GM21390 (cell line): ENCODE results near the gene SLC12A9.
"Not testable (repeated sequence)": the region's sequence is repeated elsewhere in the genome, so short reads cannot be mapped to it uniquely, and the experiment has no call there.

Source experiments
- ATAC-seq: cut with Tn5 transposase; IDR thresholded peaks from one replicate; pipeline ENCODE4 v1.9.1; 2021; ENCODE audit not compliant: unreplicated experiment

SLC12A9 gene

DNA sequence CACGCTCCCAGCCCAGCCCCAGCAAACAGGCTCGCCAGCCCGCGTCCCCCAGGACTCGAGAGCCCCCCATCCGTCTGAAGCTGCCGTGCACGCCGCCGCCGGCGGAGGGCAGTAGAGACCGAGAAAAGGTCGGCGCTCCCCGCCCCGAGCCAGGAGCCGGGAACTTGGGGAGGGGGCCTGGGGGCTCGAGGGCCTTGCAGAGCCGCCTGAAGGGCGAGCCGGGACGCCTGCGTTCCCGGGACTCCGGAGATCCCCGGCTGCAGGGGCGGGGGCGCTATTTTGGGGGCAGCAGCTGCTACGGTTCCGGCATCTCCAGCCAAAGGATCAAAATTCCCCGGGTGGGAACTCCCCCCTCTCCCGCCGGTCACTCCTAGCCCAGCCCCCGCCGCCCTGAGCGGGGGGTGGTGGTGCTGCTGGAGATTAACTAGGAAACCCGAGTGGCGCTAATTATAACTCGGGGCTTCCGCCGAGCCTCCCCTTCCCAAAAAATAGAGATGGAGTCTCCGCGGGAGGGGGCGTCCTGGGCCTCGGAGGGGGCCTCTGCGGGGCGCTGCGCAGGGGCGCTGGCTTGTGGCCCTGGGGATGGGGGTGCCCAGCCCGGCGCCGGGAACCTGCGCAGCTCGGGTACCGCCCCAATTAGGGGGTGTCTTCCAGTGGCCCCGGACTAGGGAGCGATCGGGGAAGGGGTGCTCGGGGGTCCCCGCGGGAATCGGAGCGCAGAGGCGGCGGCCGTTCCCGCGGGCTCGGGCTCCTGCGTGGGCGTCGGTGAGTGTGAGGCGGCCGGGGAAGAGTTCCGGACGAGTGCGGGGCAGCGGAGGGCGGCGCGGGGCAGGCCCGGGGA, 42.6 kb downstream of the SLC12A9 start:
- ATAC-seq, result no peak

DNA sequence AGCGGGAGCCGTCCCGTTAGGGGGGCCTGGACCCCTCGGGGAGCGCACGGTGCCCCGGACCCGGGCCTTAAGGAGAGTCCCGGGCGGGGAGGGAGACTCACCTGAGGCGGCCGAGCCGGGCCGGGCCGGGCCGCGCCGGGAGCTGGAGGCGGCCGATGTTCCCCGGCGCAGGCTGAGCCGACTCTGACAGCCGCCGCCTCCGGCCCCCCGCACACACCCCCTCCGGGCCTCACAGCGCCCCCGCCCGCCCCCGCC, 43.1 kb downstream of the SLC12A9 start, which contains the start of gene ACHE:
Gene ACHE, minus strand, starts transcription at position 188 of the 255 bp plus-strand sequence. CDS start 1,656 bp downstream, outside the sequence.
- no peak for ATAC-seq

DNA sequence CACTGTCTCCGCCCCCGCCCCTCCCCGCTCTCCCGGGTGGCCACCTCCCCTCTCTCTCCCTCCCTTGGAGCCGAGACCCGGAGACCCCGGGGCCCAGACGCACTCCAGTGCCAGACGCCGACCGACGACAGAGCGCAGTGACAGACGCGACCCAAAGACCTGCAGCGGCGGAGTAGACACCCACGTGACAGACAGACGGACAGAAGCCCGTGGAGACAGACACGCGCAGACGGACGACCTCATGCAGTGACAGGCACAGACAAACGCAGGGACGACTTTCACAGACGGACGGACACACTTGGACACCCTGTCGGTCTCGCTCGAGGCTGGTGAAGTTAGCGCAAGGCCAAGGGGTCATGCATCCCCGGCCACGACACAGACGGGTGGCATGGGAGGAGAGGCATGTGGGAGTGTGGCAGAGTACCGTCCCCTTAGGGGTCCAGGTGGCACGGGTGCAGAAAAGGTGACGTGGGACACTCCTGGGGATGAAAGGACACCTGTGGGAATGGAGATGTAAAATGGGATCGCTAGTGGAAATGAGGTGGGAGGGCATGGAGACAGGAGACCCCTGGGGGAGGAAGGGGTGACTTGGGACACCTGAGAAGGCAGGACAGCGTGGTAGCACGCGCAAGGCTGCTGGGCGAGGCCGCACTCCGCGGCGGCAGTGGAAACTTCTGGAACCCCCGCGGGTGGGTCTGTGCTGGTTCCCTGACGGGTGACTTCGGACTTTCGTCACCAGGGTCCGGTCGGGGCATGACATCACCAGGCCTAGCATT, 43.6 kb downstream of the SLC12A9 start:
- no peak for ATAC-seq

DNA sequence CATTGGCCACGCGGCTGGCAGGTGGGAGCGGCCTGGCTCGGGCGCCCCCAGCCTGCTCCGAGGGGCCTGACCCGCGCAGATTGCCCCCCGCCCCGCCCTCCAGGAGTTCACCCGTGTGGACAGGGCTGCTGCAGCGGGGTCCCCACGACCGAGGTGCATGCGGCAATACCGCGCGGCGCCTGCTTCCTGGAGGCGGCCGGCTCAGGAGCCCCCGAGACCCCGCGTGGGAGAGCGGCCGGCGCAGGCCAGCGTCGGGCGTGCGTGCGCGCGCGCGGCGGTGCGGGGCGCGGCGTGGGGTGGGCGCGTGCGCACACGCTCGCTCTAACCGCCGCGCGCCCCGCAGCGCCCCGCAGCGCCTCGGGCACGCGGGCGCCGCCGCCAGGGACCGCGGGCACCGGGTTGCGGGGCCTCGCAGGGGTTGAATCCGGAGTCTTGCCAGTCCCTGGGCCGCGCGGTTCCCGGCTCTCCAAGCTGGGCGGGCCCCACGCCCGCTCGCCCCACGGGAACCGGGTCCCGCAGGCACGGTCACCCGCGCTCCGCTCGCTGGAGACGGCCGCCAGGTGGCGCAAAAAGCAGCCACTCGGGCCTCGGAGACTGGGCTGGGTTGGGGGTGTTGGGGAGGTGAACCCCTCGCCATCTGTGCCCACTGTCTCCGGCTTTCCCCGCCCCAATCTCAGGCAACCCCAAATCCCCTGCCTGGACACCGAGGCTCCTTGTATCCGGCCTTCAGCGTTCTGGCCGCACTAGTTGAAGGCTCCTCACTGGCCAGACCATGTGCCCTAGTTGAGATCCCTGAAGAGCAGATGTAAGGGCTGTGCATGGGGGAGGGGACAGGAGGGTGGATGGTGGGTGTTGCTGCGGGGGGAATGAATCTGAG, 44.5 kb downstream of the SLC12A9 start:
- no peak for ATAC-seq

DNA sequence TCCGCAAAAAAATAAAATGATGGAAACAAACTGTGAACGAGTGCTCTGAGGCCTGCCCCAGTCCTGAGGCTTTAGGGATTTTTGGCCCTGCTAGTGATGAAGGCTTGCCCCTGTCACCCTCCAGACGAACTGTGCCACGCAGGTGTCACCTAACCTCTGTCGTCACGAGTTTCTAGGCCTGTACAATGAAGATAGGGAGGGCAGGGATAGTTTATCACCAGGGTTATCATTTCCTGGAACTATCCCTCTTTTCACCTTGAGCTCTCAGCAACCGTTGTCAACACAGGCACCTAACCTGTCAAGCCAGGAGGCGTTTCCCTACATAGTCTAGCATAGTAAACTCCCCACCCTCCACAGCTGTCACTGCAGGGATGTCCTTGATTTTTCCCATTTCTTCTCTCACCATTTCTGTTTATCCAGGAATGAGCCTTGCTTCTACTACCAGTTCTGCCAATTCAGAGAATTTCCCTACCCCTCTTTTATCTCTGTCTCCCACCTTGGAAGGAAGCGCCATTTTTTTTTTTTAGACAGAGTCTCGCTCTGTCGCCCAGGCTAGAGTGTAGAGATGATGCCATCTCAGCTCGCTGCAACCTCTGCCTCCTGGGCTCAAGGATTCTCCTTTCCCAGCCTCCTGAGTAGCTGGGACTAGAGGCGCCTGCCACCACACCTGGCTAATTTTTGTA, 45.4 kb downstream of the SLC12A9 start:
- no peak for ATAC-seq

DNA sequence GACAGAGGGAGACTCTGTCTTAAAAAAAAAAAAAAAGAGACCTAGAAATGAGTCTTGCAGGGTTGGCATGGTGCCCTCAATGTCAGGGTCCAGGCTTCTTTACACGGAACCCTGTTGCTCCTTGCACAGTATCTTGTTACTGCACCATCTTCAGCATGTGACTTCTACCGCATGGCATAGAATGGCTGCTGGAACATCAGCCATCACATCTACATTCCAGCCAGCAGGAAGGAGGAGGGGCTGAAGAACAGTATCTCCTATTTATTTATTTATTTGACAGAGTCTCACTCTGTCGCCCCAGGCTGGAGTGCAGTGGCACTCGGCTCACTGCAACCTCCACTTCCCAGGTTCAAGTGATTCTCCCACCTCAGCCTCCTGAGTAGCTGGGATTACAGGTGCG, 46.9 kb downstream of the SLC12A9 start:
- no peak for ATAC-seq

DNA sequence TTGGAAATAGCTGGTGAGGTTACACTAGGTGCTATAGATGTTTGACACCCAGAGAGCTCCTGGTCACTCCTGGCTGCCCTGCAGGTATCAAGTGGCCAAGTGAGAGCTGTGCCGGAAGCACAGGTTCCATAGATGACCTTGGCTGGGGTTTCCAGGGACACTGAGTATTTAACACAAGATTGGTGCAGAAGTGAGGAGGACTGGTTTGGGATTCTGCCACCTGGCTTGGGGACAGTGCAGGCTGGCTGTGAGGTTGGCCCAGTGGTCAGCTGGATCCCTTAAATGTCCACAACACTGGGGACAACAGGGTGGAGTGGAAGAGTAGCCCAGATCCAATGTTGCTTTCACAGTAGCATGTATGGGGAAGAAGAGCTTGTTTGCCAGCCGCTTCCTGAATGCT, 48.5 kb downstream of the SLC12A9 start:
- ATAC-seq, result no peak

DNA sequence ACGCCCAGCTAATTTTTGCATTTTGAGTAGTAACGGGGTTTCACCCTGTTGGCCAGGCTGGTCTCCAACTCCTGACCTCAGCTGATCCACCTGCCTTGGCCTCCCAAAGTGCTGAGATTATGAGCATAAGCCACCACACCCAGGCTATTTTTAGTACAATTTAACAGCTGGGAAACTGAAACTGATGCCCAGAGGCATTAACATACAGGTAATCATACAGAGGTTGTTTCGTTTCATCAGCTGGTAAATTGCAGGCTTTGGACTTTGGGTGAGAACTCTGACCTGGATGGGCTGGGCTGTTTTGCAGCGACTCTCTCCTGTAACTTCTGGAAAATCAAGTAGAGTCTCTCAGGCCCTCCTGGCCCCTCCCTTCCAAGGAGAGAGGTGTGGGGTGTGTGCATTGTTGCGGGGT, 49.4 kb downstream of the SLC12A9 start:
- no peak for ATAC-seq

DNA sequence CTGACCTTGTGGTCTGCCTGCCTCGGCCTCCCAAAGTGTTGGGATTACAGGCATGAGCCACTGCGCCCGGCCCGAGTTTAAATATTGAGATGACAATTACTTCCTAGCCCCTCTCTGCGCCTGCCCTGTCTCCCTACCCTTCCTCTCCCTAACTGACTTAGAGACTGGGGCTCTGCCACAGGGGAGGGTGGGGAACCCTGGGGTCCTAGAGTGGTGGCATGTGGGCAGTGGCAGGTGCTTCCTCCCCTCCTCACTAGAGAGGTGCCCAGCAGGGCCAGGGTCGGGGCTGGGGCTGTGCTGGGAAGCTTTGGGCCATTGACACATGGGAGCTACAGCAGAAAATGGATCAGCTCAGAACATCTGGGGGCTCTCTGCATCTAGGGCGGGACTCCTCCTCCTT, 50.1 kb downstream of the SLC12A9 start:
- no peak for ATAC-seq

DNA sequence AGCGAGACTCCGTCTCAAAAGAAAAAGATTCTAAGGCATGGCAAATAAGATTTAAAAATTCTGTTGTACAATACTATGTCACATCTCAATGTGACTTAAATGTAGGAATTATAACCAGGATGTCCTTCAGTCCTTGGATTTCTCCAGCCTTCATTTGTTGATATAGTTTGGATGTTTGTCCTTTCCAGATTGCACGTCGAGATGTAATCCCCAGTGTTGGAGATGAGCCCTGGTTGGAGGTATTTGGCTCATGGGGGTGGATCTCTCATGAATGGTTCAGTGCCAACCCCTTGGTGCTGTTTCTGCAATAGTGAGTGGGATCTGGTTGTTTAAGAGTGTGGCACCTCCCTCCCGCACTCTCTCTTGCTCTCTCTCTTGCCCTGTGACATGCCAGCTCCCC, 56.0 kb downstream of the SLC12A9 start:
- no peak for ATAC-seq

DNA sequence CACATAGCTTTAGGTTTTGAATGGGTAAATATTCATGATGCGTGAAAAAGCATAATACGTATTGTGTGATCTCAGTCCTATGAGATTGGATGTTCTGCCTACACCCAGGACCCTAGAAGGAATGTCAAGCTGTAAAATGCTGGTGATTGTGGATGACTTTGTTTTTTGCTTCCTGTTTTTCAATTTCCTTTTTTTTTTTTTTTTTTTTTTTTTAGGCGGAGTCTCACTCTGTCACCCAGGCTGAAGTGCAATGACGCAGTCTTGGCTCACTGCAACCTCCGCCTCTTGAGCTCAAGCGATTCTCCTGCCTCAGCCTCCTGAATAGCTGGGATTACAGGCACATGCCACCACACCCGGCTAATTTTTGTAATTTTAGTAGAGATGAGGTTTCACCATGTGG, 57.9 kb downstream of the SLC12A9 start:
- ATAC-seq, result not testable (repeated sequence)

DNA sequence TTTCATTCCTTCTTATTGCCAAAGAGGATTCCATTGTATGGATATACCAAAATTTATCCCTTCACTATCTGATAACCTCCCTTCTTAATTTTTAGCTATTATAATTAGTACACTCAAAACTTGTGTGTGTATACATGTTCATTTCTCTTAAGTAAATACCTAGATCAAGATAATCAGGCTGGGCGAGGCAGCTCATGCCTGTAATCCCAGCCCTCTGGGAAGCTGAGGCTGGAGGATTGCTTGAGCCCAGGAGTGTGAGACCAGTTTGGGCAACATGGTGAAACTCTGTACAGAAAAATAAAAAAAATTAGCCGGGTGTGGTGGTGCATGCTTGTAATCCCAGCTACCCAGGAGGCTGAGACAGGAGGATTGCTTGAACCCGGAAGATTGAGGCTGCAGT, 59.0 kb downstream of the SLC12A9 start:
- no peak for ATAC-seq

DNA sequence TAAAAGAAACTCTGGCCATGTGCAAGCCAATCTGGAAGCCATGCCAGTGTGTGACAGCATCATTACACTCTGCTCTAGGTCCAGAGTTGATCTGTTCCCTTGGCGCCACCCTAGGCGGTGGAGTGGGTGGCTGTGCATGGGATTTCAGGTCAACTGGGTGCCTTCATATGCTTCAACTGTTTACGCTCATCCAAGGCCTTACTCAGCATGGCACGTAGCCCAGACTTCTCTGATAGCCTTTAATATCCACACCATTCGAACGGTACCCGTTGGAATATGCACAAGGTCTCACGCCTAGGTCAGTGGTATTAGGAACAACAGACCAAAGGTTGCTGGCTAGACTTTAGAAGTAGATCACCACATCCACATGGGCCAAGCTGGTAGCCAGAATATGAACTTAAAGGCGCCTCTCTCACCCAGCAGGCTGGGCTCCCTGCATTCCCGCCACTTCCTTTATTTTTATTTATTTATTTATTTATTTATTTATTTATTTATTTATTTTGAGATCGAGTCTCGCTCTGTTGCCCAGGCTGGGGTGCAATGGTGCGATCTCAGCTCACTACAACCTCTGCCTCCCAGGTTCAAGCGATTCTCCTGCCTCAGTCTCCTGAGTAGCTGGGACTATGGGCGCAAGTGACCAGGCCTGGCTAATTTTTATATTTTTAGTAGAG, 61.8 kb downstream of the SLC12A9 start:
- no peak for ATAC-seq

DNA sequence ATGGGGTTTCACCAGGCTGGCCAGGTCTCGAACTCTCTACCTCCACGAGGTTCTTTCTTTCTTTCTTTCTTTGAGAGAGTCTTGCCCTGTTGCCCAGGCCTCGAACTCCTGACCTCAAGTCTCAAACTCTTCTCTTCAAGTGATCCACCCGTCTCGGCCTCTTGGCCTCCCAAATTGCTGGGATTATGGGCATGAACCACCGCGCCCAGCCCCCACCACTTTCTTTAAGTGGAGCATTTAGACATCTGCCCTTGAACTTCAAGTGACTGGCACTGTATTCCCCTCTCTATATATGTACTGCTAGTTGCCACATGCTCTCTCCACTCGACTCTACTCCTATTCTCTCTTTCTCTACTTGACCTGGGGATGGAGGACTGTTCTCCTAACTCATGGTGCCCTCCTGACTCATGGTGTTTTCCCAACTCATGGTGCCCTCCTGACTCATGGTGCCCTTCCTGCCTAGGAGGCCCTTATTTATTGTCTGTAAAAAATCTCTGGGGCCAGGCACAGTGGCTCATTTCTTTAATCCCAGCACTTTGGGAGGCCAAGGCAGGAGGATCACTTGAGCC, 62.5 kb downstream of the SLC12A9 start:
- ATAC-seq, result no peak
